Middle frontal gyrus (tissue), 1 donor: ENCODE measurements around the gene SLC5A6.
"Not testable (repeated sequence)": the region's sequence is repeated elsewhere in the genome, so short reads cannot be mapped to it uniquely, and the experiment has no call there.

Source experiments
- DNase-seq: peaks from one replicate; pipeline ENCODE4 v3.0.0-alpha.2; 2015; ENCODE audit warnings: low spot score; ENCODE audit errors: extremely low spot score

Gene SLC5A6

GRCh38 chr2:27208486-27209050, 3.5 kb downstream of the SLC5A6 start:
- no peak for DNase-seq

DNA sequence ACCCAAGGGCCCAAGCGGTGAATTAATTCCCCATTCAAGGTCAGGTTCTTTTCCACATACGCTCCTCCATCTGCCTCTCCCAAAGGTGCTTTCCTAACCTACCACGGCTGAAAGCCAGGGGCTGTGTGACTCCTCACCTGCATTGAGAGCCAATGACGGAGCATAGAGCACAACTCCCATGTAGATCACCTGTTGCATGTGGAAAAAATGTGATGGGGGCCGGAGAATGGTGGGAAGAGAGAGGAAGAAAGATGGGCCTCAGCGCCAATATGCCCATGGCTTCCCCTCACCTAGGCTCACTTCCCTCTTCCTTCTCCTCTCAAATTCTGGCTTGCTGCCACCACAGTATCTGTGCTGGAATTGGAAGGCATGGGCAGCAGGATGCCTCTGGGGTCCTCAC, 5.7 kb downstream of the SLC5A6 start:
- no peak for DNase-seq

- no peak for DNase-seq
These were observed 6.9 kb downstream of the SLC5A6 start for GRCh38 chr2:27205206-27205605.

DNA sequence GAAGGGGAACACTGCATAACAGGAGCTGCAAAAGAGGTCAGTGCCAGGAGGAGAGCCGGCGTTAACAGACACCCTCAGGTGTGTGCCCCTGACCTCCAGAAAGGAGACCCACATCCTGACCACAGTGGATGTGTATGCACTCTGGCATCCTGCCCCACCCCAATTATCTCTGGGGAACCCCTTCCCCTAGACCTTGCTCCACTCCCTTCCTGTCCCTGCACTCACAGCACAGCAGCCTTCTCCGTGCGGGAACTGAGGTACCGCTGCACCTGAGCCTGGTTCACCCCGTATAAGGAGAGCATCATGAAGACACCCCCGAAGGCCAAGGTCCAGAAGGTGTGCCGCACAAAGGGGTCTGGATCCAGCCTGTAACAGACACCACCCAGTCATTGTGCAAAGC, 7.5 kb downstream of the SLC5A6 start:
- no peak for DNase-seq

DNA sequence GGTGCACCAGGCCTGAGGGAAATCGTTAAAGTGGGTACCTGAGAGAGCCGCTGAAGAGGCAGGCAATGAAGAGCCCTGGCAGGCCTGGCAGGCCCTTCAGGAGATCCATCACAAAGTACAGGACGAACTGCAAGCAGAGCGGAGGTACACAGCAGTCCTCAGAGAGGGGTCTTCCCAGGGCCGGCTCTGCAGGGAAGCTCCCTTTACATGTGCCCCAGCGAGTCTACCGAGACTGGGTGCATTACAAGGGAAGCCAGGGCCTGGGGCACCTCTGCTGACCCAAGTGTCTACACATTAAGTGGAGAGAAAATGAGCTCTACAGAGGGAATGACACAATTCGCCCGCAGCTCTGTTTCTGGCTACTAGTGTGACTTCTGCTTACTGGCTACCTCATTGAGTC, 8.3 kb downstream of the SLC5A6 start:
- DNase-seq = no peak

- no peak for DNase-seq
These were observed 9.2 kb downstream of the SLC5A6 start for GRCh38 chr2:27202854-27203253.

DNA sequence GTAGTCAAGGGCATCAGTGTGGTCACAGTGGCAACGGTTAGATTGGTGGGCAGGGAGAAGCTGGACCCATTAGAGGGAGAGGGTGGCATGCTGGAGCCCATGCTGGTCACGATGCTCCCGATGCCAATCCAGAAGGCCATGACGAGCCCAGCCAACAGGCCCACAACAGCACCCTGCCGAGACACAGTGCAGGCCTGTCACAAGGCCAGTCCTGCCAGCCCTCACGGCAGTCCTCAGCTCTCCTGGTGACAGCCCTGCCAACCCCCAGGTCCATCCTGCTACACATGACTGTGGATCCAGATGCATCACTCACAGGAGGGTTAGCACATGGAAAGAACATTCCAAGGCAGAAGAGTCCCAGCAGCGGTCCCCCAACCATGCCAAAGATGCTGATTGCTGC, 10.4 kb downstream of the SLC5A6 start:
- DNase-seq = no peak

GRCh38 chr2:27199241-27199640, 12.8 kb downstream of the SLC5A6 start:
- no peak for DNase-seq

DNA sequence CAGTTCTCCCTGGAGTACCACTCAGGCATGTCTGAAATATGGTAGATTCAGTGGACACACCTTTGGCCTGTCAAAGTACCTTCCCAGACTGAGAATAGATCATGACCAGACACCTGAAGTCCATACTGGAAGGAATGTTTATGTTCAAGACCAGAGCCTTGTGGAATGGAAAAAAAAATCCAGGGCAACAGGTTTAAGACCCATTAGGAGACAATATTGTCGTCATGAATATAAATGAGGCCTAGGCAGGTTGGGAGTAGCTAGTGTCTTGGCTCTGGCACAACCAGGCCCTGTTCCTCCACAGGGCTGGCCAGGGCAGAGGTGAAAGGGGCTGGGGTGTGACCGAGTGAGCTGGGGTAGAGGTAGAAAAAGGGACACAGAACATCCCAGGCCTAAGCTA, 13.4 kb downstream of the SLC5A6 start:
- DNase-seq = no peak

- DNase-seq = not testable (repeated sequence)
These were observed 14.0 kb downstream of the SLC5A6 start for GRCh38 chr2:27198068-27198467.

GRCh38 chr2:27195799-27196198, 16.3 kb downstream of the SLC5A6 start:
- not testable (repeated sequence) for DNase-seq

- DNase-seq = no peak
These were observed 17.3 kb downstream of the SLC5A6 start for GRCh38 chr2:27194538-27195354.

- peak; percentile 39 for DNase-seq
These were observed 20.8 kb downstream of the SLC5A6 start for GRCh38 chr2:27191070-27191829.

DNA sequence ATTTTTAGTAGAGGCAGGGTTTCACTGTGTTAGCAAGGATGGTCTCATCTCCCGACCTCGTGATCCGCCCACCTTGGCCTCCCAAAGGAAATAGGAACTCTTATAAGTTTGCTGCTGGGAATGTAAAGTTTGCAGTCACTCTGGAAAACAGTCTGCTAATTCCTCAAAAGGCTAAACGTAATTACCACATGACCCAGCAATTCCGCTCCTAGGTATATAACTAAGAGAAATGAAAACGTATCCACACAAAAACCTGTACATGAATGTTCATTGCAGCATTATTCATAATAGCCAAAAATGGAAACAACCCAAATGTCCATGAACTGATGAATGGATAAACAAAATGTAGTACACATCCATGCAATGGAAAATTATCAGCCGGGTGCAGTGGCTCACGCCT, 22.1 kb downstream of the SLC5A6 start:
- DNase-seq = no peak

GRCh38 chr2:27186613-27187345, 25.3 kb downstream of the SLC5A6 start:
- no peak for DNase-seq

- DNase-seq = peak; percentile 4
These were observed 26.6 kb downstream of the SLC5A6 start for GRCh38 chr2:27185331-27186026.

DNA sequence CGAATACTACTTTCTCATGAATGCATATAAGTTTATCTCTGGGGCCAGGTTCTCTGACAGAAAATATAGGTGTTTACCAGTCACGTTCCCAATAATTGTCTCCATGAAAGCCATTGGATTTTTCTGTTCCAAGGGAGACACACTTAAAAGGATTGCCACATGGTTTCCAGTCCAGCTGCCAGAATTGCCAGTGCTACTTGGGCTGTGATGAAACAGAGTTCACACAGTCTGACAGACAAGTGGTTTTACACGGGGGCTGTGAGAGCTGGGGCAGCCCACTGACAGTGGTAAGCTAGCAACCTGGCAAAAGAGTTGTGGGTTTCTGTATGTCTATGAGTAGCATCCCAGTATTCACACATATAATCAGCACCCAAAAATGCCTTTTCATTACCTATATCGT, 28.0 kb downstream of the SLC5A6 start:
- DNase-seq = no peak

DNA sequence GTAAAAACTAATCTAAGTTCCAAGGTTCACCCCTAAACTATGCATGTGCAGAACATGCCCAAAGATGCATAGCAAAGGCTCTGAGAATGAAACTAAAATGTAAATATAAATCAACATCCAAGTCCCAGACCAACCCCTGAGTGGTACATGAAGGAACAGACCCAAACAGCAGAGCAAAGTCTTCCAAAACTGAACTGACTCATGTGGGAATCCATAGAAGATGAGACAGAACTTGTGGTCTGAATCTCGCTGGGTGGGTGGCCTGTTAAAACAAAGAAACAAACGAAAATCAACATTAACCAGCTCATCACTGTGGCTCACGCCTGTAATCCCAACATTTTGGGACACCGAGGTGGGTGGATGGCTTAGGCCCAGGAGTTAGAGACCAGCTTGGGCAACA, 29.7 kb downstream of the SLC5A6 start:
- DNase-seq = no peak

DNA sequence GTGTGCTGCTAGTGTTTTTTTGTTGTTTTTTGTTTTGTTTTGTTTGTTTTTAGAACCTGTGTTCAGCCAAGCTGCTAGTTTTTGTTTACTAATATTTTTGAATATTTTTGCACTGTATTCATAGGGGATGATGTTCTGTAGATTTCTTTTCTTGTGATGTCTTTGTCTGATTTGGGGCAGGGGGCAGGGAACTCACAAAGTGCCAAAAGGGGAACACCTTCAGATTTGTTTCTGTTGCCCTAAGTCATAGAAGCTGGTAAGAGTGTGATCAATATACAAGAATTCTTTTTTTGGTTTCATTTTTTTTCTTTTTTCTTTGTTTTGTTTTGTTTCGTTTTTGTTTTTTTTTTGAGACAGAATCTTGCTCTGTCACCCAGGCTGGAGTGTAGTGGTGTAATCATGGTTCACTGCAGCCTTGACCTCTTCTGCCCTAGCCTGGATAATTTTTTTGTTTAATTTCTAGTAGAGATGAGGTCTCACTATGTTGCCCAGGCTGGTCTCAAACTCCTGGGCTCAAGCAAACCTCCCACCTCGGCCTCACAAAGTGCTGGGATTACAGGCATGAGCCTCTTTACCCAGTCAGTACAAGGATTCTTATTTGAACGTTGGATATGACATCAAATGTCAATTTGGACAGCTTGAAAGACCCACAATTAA, 32.6 kb downstream of the SLC5A6 start:
- no peak for DNase-seq

DNA sequence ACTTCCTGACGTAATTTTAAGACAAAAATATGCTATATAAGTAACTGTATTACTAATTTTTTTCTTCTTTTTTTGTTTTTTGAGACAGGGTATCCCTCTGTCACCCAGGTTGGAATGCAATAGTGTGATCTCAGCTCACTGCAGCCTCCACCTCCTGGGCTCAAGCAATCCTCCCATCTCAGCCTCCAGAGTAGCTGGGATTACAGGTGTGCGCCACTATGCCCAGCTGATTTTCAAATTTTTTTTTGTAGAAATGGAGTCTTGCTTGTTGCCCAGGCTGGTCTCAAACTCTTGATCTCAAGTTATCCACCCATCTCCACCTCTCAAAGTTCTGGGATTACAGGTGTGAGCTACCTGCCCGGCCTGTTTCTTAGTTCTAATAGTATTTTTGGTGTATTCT, 33.6 kb downstream of the SLC5A6 start:
- no peak for DNase-seq
